Natural killer cell (primary cell): Measurements from ENCODE around the gene UBE2U. TPM values are rescaled to one million over a fixed set of nuclear protein-coding genes. Genes with fewer than 3 reads are reported as not detected.

Source experiments
- ATAC-seq, 3 donors: fragments of 150-1000 bp in 2 of 3; fragments of 200-7000 bp in 1 of 3; cut with Tn5 transposase; 1 replicate in 1 of 3; 2 replicates in 2 of 3; pipeline ENCODE4 v1.10.0; 2021; ENCODE audit warnings: mild to moderate bottlenecking in 2 of 3, moderate library complexity in 2 of 3
- DNase-seq, 2 donors: peaks; one replicate each; pipeline versions ENCODE4 v3.0.0 to v3.0.0-alpha.2; 2013 to 2021; ENCODE audit warnings: mixed read lengths in 1 of 2
- H3K27ac ChIP-seq: one replicate; pipeline ENCODE4 v1.5.1; 2013; ENCODE audit warnings: mild to moderate bottlenecking, low read length
- H3K27me3 ChIP-seq: one replicate; pipeline ENCODE4 v1.6.1; 2013; ENCODE audit warnings: low read length; ENCODE audit not compliant: control insufficient read depth, insufficient read depth
- H3K36me3 ChIP-seq: one replicate; pipeline ENCODE4 v1.6.1; 2013; ENCODE audit warnings: low read length; ENCODE audit not compliant: control insufficient read depth, insufficient read depth
- H3K4me1 ChIP-seq: one replicate; pipeline ENCODE4 v1.6.1; 2013; ENCODE audit warnings: low read length; ENCODE audit not compliant: control insufficient read depth, insufficient read depth
- H3K4me3 ChIP-seq: one replicate; pipeline ENCODE4 v1.5.1; 2013; ENCODE audit warnings: low read length
- H3K9me3 ChIP-seq: one replicate; pipeline ENCODE4 v1.6.1; 2013; ENCODE audit warnings: low read length; ENCODE audit not compliant: control insufficient read depth, insufficient read depth
- H3K27ac Mint-ChIP-seq, 2 donors: one replicate each; pipeline ENCODE4 v1.8.0; 2022; ENCODE audit warnings: mild to moderate bottlenecking in 2 of 2, mixed read lengths in 2 of 2, moderate library complexity in 1 of 2
- H3K27me3 Mint-ChIP-seq, 2 donors: one replicate each; pipeline ENCODE4 v1.8.0; 2022; ENCODE audit warnings: low read depth in 2 of 2, mixed read lengths in 2 of 2
- H3K36me3 Mint-ChIP-seq: one replicate; pipeline ENCODE4 v1.8.0; 2022; ENCODE audit warnings: mixed read lengths
- H3K4me1 Mint-ChIP-seq, 2 donors: one replicate each; pipeline ENCODE4 v1.8.0; 2022; ENCODE audit warnings: mixed read lengths in 2 of 2
- H3K4me3 Mint-ChIP-seq: one replicate; pipeline ENCODE4 v1.8.0; 2022; ENCODE audit warnings: mild to moderate bottlenecking, moderate library complexity, mixed read lengths
- H3K9me3 Mint-ChIP-seq, 2 donors: one replicate each; pipeline ENCODE4 v1.8.0; 2022; ENCODE audit warnings: mixed read lengths in 2 of 2
- CTCF ChIP-seq: fragments of 200-600 bp; IDR thresholded peaks from one replicate; pipeline ENCODE4 v1.8.0; 2022; ENCODE audit warnings: antibody characterized with exemption
- WGBS: methylation state at CpG from one replicate; pipeline ENCODE4 v1.1.7; 2013; ENCODE audit warnings: missing lambda C conversion rate; ENCODE audit not compliant: insufficient coverage; 5-methylcytosine and 5-hydroxymethylcytosine counted together
- intact Hi-C: fragments of 100-400 bp; cut with micrococcal nuclease; formaldehyde crosslinking; loops from one replicate; pipeline ENCODE4 v1.14.2; 2022
- total RNA-seq, 4 donors: library from RNA; stranded (reverse); fragments of 120-200 nt in 1 of 4; gene quantifications; one replicate each; pipeline versions ENCODE4 v1.2.3 to v1.2.4, GENCODE V29; 2013 to 2022

Gene UBE2U
- total RNA-seq, 3 donors from 2014 or later (not counting 1 experiment from before 2014, with no cell fraction given): not detected

- Histone ChIP-seq H3K4me1 (no peaks in the 10 kb centered on the region), H3K27me3 (no peaks in the 10 kb centered on the region), H3K27ac (no peak overlapping the region), H3K9me3 (no peaks in the 10 kb centered on the region), H3K36me3 (no peaks in the 10 kb centered on the region), H3K4me3 (no peak overlapping the region)
- TF ChIP-seq CTCF: no peak
- Mint-ChIP-seq H3K9me3 (no peaks in the 10 kb centered on the region), H3K4me3 (no peak overlapping the region), H3K4me1 (no peaks in the 10 kb centered on the region), H3K27ac (no peak overlapping the region), H3K27me3 (peaks cover 7 to 9% of the 10 kb centered on the region in 2 donors), H3K36me3 (no peaks in the 10 kb centered on the region)
- DNase-seq: no peak
- intact Hi-C loops: no loop called here
- 89% methylated on average over 2 of the region's 2 CpGs for WGBS
- ATAC-seq: no peak
These were observed 21.2 kb upstream of the UBE2U start for GRCh38 chr1:64182207-64182606.

- H3K27ac ChIP-seq: no peak overlapping the region
- no peak for ATAC-seq
- no peak for DNase-seq
- no peaks in the 10 kb centered on the region for H3K9me3 ChIP-seq
- no peak overlapping the region for H3K27ac Mint-ChIP-seq
- peaks cover 7 to 9% of the 10 kb centered on the region in 2 donors for H3K27me3 Mint-ChIP-seq
- no peak overlapping the region for H3K4me3 ChIP-seq
- no peak overlapping the region for H3K4me3 Mint-ChIP-seq
- no peak for TF ChIP-seq CTCF
- intact Hi-C loops: no loop called here
- no peaks in the 10 kb centered on the region for H3K4me1 Mint-ChIP-seq
- no peaks in the 10 kb centered on the region for H3K36me3 Mint-ChIP-seq
- H3K27me3 ChIP-seq: no peaks in the 10 kb centered on the region
- no peaks in the 10 kb centered on the region for H3K4me1 ChIP-seq
- H3K36me3 ChIP-seq: no peaks in the 10 kb centered on the region
- 65% methylated on average over 5 of the region's 5 CpGs for WGBS
- no peaks in the 10 kb centered on the region for H3K9me3 Mint-ChIP-seq
These were observed 19.9 kb upstream of the UBE2U start for GRCh38 chr1:64183395-64184002.

GRCh38 chr1:64184003-64184440, 19.4 kb upstream of the UBE2U start:
- Histone ChIP-seq H3K4me3 (no peak overlapping the region), H3K27me3 (no peaks in the 10 kb centered on the region), H3K4me1 (no peaks in the 10 kb centered on the region), H3K36me3 (no peaks in the 10 kb centered on the region), H3K27ac (no peak overlapping the region), H3K9me3 (no peaks in the 10 kb centered on the region)
- H3K9me3 Mint-ChIP-seq: no peaks in the 10 kb centered on the region
- H3K4me3 Mint-ChIP-seq: no peak overlapping the region
- peaks cover 7 to 9% of the 10 kb centered on the region in 2 donors for H3K27me3 Mint-ChIP-seq
- DNase-seq: no peak
- intact Hi-C loops: no loop called here
- no peak for ATAC-seq
- TF ChIP-seq CTCF: no peak
- 84% methylated on average over 5 of the region's 5 CpGs for WGBS
- H3K27ac Mint-ChIP-seq: no peak overlapping the region
- H3K36me3 Mint-ChIP-seq: no peaks in the 10 kb centered on the region
- H3K4me1 Mint-ChIP-seq: no peaks in the 10 kb centered on the region
